ENCODE results near the gene LIPG. TPM values are rescaled to one million over a fixed set of nuclear protein-coding genes. Genes with fewer than 3 reads are reported as not detected.

Gene LIPG
- total RNA-seq, 4 donors from 2014 or later: 8.0 TPM; not detected in 3

GRCh38 chr18:49566217-49566770, 4.4 kb downstream of the LIPG start:
- H3K27ac ChIP-seq: no peak overlapping the region
- TF ChIP-seq POLR2A (IDR thresholded peaks at IDR 0.05): no peak
- no peak for TF ChIP-seq CTCF (IDR thresholded peaks at IDR 0.05)
- no peaks in the 10 kb centered on the region for H3K36me3 ChIP-seq

GRCh38 chr18:49566985-49567384, 5.1 kb downstream of the LIPG start:
- H3K27ac ChIP-seq: no peak overlapping the region
- no peaks in the 10 kb centered on the region for H3K36me3 ChIP-seq
- no peak for DNase-seq
- H3K27me3 ChIP-seq: peaks cover 0 to 7% of the 10 kb centered on the region in 2 donors
- no peaks in the 10 kb centered on the region for H3K9me3 ChIP-seq
- no peak overlapping the region for H3K4me3 ChIP-seq
- no peak for TF ChIP-seq CTCF (IDR thresholded peaks at IDR 0.05)
- TF ChIP-seq POLR2A (IDR thresholded peaks at IDR 0.05): no peak
- H3K4me1 ChIP-seq: peaks cover 0 to 2% of the 10 kb centered on the region in 2 donors
- intact Hi-C loops (cut with DNase I; ENCODE audit: low total_unique reads): no loop called here

More at GRCh38 chr18:49566217-49566770, 4.4 kb downstream of the LIPG start:
- H3K27me3 ChIP-seq: peaks cover 0 to 7% of the 10 kb centered on the region in 2 donors
- H3K4me3 ChIP-seq: no peak overlapping the region
- H3K4me1 ChIP-seq: peaks cover 0 to 9% of the 10 kb centered on the region in 2 donors
- no peaks in the 10 kb centered on the region for H3K9me3 ChIP-seq
- intact Hi-C loops (cut with DNase I; ENCODE audit: low total_unique reads): no loop called here
- DNase-seq: no peak

DNA sequence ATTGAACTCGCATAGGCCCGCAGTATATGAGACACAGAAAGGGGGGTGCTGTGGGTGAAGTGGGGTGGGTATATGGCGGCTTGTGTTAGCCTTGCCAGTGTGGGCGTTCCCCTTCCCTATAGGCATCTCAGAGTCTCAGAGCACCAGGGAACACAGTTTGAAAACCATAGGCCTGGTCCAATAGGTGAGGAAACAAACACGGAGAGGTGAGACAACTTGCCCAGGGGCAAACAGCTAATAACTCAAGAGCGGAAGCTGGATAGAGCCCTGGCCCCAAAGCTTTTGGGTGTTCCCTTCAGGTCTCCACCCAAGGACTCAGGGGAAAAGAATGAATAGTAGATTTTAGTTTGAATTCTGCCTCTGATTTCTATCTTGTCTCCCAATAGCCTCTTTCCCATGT, 7.9 kb downstream of the LIPG start:
- Histone ChIP-seq H3K4me3 (no peak overlapping the region), H3K9me3 (no peaks in the 10 kb centered on the region), H3K4me1 (no peaks in the 10 kb centered on the region), H3K27me3 (no peaks in the 10 kb centered on the region), H3K27ac (no peak overlapping the region), H3K36me3 (no peaks in the 10 kb centered on the region)
- no peak for DNase-seq
- intact Hi-C loops (cut with DNase I; ENCODE audit: low total_unique reads): no loop called here
- TF ChIP-seq POLR2A (IDR thresholded peaks at IDR 0.05) (no peak), CTCF (IDR thresholded peaks at IDR 0.05) (no peak)

DNA sequence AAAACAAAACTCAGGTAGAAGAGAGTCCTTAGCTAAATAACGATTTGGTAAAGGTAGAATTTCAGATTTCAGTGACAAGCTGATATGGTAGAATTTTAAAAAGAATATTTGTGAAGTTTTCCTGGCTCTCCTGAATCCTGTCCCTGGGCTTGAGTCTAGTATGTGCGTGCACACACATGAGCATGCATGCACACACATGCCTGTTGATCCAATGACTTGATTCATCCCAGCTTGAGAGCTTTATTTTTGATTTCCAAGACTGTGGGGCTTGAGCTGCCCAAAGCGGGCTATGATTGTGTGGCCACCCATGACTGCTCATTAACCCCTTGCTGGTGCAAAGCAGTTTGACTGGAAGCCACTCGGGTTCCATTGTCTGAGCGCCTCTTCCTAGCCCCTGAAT, 9.0 kb downstream of the LIPG start:
- Histone ChIP-seq H3K4me3 (no peak overlapping the region), H3K27me3 (no peaks in the 10 kb centered on the region), H3K9me3 (no peaks in the 10 kb centered on the region), H3K36me3 (no peaks in the 10 kb centered on the region), H3K27ac (no peak overlapping the region), H3K4me1 (no peaks in the 10 kb centered on the region)
- no peak for DNase-seq
- no peak for TF ChIP-seq POLR2A (IDR thresholded peaks at IDR 0.05)
- intact Hi-C loops (cut with DNase I; ENCODE audit: low total_unique reads): no loop called here

DNA sequence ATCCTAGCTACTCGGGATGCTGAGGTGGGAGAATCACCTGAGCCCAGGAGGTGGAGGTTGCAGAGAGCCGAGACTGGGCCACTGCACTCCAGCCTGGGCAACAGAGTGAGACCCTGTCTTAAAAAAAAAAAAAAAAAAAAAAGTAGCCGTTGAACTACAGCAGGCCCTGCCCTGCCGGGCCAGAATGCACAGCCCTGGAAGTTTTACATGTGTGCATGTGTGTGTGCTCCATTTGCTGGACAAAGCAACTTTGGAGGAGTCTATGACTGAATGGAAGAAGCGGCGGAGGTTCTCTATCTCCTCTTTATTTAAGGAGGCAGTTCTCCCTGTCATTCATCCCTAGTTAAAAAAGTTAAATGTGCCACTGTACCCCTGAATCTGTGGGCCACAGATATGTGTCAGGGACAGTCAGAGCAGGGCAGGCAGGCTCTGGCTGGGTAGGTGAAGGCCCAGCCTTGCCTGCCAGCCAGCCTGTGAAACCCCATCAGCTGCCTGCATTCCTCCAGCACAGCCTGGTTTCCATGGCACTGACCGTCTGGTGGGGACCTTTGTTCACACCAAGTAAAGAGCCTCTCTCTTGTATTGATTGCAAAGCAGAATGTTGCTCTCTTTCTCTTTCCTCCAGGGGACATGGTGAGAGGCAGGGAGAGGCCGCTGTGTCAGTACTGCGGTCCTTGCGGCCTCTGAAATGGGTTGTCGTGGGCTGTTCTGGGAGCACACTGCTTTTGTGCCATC, 10.9 kb downstream of the LIPG start:
- no peaks in the 10 kb centered on the region for H3K9me3 ChIP-seq
- no peaks in the 10 kb centered on the region for H3K27me3 ChIP-seq
- H3K27ac ChIP-seq: no peak overlapping the region
- H3K4me1 ChIP-seq: no peaks in the 10 kb centered on the region
- DNase-seq: no peak
- no peak overlapping the region for H3K4me3 ChIP-seq
- no peak for TF ChIP-seq CTCF (IDR thresholded peaks at IDR 0.05)
- TF ChIP-seq POLR2A (IDR thresholded peaks at IDR 0.05): no peak
- intact Hi-C loops (cut with DNase I; ENCODE audit: low total_unique reads): no loop called here
- no peaks in the 10 kb centered on the region for H3K36me3 ChIP-seq
